Measurements from ENCODE around the gene NKX2-4. TPM values are rescaled to one million over a fixed set of nuclear protein-coding genes. Genes with fewer than 3 reads are reported as not detected.
"Not testable (repeated sequence)": the region's sequence is repeated elsewhere in the genome, so short reads cannot be mapped to it uniquely, and the experiment has no call there.

Gene NKX2-4
- total and polyA plus RNA-seq, 2 donors (not counting 1 experiment from before 2014, with no cell fraction given) = not detected

- intact Hi-C loops (cut with micrococcal nuclease) = no loop called here
- no peak overlapping the region for H2AFZ ChIP-seq (ENCODE audit: insufficient read depth, low read depth, low read length, poor library complexity, severe bottlenecking)
- TF ChIP-seq EZH2 (IDR thresholded peaks at IDR 0.05; ENCODE audit: borderline replicate concordance, insufficient read depth, low read depth, low read length, poor library complexity, severe bottlenecking) = no peak
- TF ChIP-seq CTCF (IDR thresholded peaks at IDR 0.05) = no peak
- H3K79me2 ChIP-seq (ENCODE audit: control insufficient read depth, insufficient read depth, low read length) = no peaks in the 10 kb centered on the region
- H3K4me1 Mint-ChIP-seq = no peaks in the 10 kb centered on the region
- no peak overlapping the region for H3K27ac ChIP-seq (ENCODE audit: low read length in 2 of 2)
- POLR2A ChIA-PET = no interaction called here
- peaks cover 4 to 34% (median 20%) of the 10 kb centered on the region in 3 donors for H3K9me3 ChIP-seq (ENCODE audit: control extremely low read depth in 1 of 3, control insufficient read depth in 2 of 3, insufficient read depth in 1 of 3, low read length in 2 of 3)
- H3K27me3 Mint-ChIP-seq = peaks cover 11% of the 10 kb centered on the region
- no peak overlapping the region for H3K4me2 ChIP-seq (replicated peaks; ENCODE audit: low read depth, low read length, poor library complexity, severe bottlenecking)
- peaks cover 21% of the 10 kb centered on the region for H3K9me3 Mint-ChIP-seq (ENCODE audit: insufficient read depth)
- no peaks in the 10 kb centered on the region for H4K20me1 ChIP-seq (ENCODE audit: control insufficient read depth, insufficient read depth, low read length, poor library complexity, severe bottlenecking)
- WGBS (ENCODE audit: insufficient coverage) = no CpG with 5 or more reads among the region's 4 CpGs
- ATAC-seq (ENCODE audit: low read depth) (no peak), DNase-seq (no peak)
- H3K9ac ChIP-seq (ENCODE audit: low read length) = no peak overlapping the region
- H3K4me3 ChIP-seq (ENCODE audit: control extremely low read depth in 1 of 5, extremely low read depth in 1 of 5, insufficient read depth in 1 of 5, low read depth in 2 of 5, low read length in 4 of 5) = no peak overlapping the region
- H3K4me1 ChIP-seq (ENCODE audit: control insufficient read depth in 2 of 2, insufficient read depth in 2 of 2, low read length in 2 of 2) = no peaks in the 10 kb centered on the region
- CTCF ChIA-PET = no interaction called here
- no peak overlapping the region for H3K4me3 Mint-ChIP-seq
- no peaks in the 10 kb centered on the region for H3K36me3 ChIP-seq (replicated peaks in 1 of 2; ENCODE audit: control extremely low read depth in 1 of 2, control insufficient read depth in 1 of 2, extremely low read depth in 1 of 2, insufficient read depth in 2 of 2, low read length in 1 of 2)
- H3K27me3 ChIP-seq (replicated peaks in 1 of 4; ENCODE audit: control extremely low read depth in 1 of 4, control insufficient read depth in 3 of 4, insufficient read depth in 4 of 4, low read length in 3 of 4) = no peaks in the 10 kb centered on the region
- no peak overlapping the region for H3K27ac Mint-ChIP-seq
Measured at GRCh38 chr20:21421601-21422236, 24.4 kb upstream of the NKX2-4 start.

GRCh38 chr20:21419147-21419546, 21.8 kb upstream of the NKX2-4 start:
- no CpG with 5 or more reads among the region's 2 CpGs for WGBS (ENCODE audit: insufficient coverage)
- H3K36me3 ChIP-seq (replicated peaks in 1 of 2; ENCODE audit: control extremely low read depth in 1 of 2, control insufficient read depth in 1 of 2, extremely low read depth in 1 of 2, insufficient read depth in 2 of 2, low read length in 1 of 2); H3K4me3 Mint-ChIP-seq; H3K27ac ChIP-seq (ENCODE audit: low read length in 2 of 2); H3K4me2 ChIP-seq (replicated peaks; ENCODE audit: low read depth, low read length, poor library complexity, severe bottlenecking); intact Hi-C loops (cut with micrococcal nuclease); H3K4me1 Mint-ChIP-seq; H4K20me1 ChIP-seq (ENCODE audit: control insufficient read depth, insufficient read depth, low read length, poor library complexity, severe bottlenecking); H2AFZ ChIP-seq (ENCODE audit: insufficient read depth, low read depth, low read length, poor library complexity, severe bottlenecking); H3K79me2 ChIP-seq (ENCODE audit: control insufficient read depth, insufficient read depth, low read length); H3K4me3 ChIP-seq (ENCODE audit: control extremely low read depth in 1 of 5, extremely low read depth in 1 of 5, insufficient read depth in 1 of 5, low read depth in 2 of 5, low read length in 4 of 5); H3K9ac ChIP-seq (ENCODE audit: low read length); ATAC-seq (ENCODE audit: low read depth); H3K27me3 ChIP-seq (replicated peaks in 1 of 4; ENCODE audit: control extremely low read depth in 1 of 4, control insufficient read depth in 3 of 4, insufficient read depth in 4 of 4, low read length in 3 of 4); H3K4me1 ChIP-seq (ENCODE audit: control insufficient read depth in 2 of 2, insufficient read depth in 2 of 2, low read length in 2 of 2); CTCF ChIA-PET; H3K27ac Mint-ChIP-seq; POLR2A ChIA-PET; DNase-seq: not testable (repeated sequence)
- Mint-ChIP-seq H3K9me3 (ENCODE audit: insufficient read depth) (peaks cover 11% of the 10 kb centered on the region), H3K27me3 (peaks cover 33% of the 10 kb centered on the region)
- H3K9me3 ChIP-seq (ENCODE audit: control extremely low read depth in 1 of 3, control insufficient read depth in 2 of 3, insufficient read depth in 1 of 3, low read length in 2 of 3) = peaks cover 3 to 17% (median 8%) of the 10 kb centered on the region in 3 donors

GRCh38 chr20:21413996-21414395, 16.7 kb upstream of the NKX2-4 start:
- H3K4me3 Mint-ChIP-seq; H3K4me1 Mint-ChIP-seq; POLR2A ChIA-PET; H2AFZ ChIP-seq (ENCODE audit: insufficient read depth, low read depth, low read length, poor library complexity, severe bottlenecking); H3K27ac Mint-ChIP-seq; H3K27me3 ChIP-seq (replicated peaks in 1 of 4; ENCODE audit: control extremely low read depth in 1 of 4, control insufficient read depth in 3 of 4, insufficient read depth in 4 of 4, low read length in 3 of 4); intact Hi-C loops (cut with micrococcal nuclease); CTCF ChIA-PET; H3K9me3 ChIP-seq (ENCODE audit: control extremely low read depth in 1 of 3, control insufficient read depth in 2 of 3, insufficient read depth in 1 of 3, low read length in 2 of 3); H3K4me2 ChIP-seq (replicated peaks; ENCODE audit: low read depth, low read length, poor library complexity, severe bottlenecking); H4K20me1 ChIP-seq (ENCODE audit: control insufficient read depth, insufficient read depth, low read length, poor library complexity, severe bottlenecking); H3K4me1 ChIP-seq (ENCODE audit: control insufficient read depth in 2 of 2, insufficient read depth in 2 of 2, low read length in 2 of 2); H3K79me2 ChIP-seq (ENCODE audit: control insufficient read depth, insufficient read depth, low read length); H3K9ac ChIP-seq (ENCODE audit: low read length); H3K36me3 ChIP-seq (replicated peaks in 1 of 2; ENCODE audit: control extremely low read depth in 1 of 2, control insufficient read depth in 1 of 2, extremely low read depth in 1 of 2, insufficient read depth in 2 of 2, low read length in 1 of 2); H3K4me3 ChIP-seq (ENCODE audit: control extremely low read depth in 1 of 5, extremely low read depth in 1 of 5, insufficient read depth in 1 of 5, low read depth in 2 of 5, low read length in 4 of 5); DNase-seq; ATAC-seq (ENCODE audit: low read depth); H3K27ac ChIP-seq (ENCODE audit: low read length in 2 of 2): not testable (repeated sequence)
- peaks cover 57% of the 10 kb centered on the region for H3K27me3 Mint-ChIP-seq
- WGBS (ENCODE audit: insufficient coverage) = 50% methylated on average over 1 of the region's 3 CpGs
- H3K9me3 Mint-ChIP-seq (ENCODE audit: insufficient read depth) = peaks cover 18% of the 10 kb centered on the region
